Measurements from ENCODE around the gene CAP2.
"Not testable (repeated sequence)": the region's sequence is repeated elsewhere in the genome, so short reads cannot be mapped to it uniquely, and the experiment has no call there.

The CAP2 gene

GRCh38 chr6:17501982-17502704 lies 108.7 kb downstream of the CAP2 start:
- no peak for DNase-seq (ENCODE audit: low read depth in 2 of 2)

- DNase-seq (ENCODE audit: low read depth in 2 of 2): no peak
Measured at GRCh38 chr6:17503051-17503450, 109.7 kb downstream of the CAP2 start.

- no peak for DNase-seq (ENCODE audit: low read depth in 2 of 2)
Measured at GRCh38 chr6:17504005-17504404, 110.6 kb downstream of the CAP2 start.

GRCh38 chr6:17505062-17505476 lies 111.7 kb downstream of the CAP2 start:
- DNase-seq (ENCODE audit: low read depth in 2 of 2): no peak

GRCh38 chr6:17505767-17506280 lies 112.4 kb downstream of the CAP2 start:
- no peak for DNase-seq (ENCODE audit: low read depth in 2 of 2)

GRCh38 chr6:17506531-17506930 lies 113.1 kb downstream of the CAP2 start:
- no peak for DNase-seq (ENCODE audit: low read depth in 2 of 2)

- DNase-seq (ENCODE audit: low read depth in 2 of 2): no peak
Measured at GRCh38 chr6:17506962-17507361, 113.6 kb downstream of the CAP2 start.

- no peak for DNase-seq (ENCODE audit: low read depth in 2 of 2)
Measured at GRCh38 chr6:17511084-17511483, 117.7 kb downstream of the CAP2 start.

- DNase-seq (ENCODE audit: low read depth in 2 of 2): no peak
Measured at GRCh38 chr6:17511580-17511979, 118.2 kb downstream of the CAP2 start.

GRCh38 chr6:17519120-17519519 lies 125.7 kb downstream of the CAP2 start:
- DNase-seq (ENCODE audit: low read depth in 2 of 2): no peak

- DNase-seq (ENCODE audit: low read depth in 2 of 2): no peak
Measured at GRCh38 chr6:17525637-17526036, 132.2 kb downstream of the CAP2 start.

- no peak for DNase-seq (ENCODE audit: low read depth in 2 of 2)
Measured at GRCh38 chr6:17527076-17527475, 133.7 kb downstream of the CAP2 start.

- no peak for DNase-seq (ENCODE audit: low read depth in 2 of 2)
Measured at GRCh38 chr6:17530321-17530835, 137.0 kb downstream of the CAP2 start.

GRCh38 chr6:17536586-17536985 lies 143.2 kb downstream of the CAP2 start:
- DNase-seq (ENCODE audit: low read depth in 2 of 2): no peak

- DNase-seq (ENCODE audit: low read depth in 2 of 2): no peak
Measured at GRCh38 chr6:17542243-17542642, 148.8 kb downstream of the CAP2 start.

- not testable (repeated sequence) for DNase-seq (ENCODE audit: low read depth in 2 of 2)
Measured at GRCh38 chr6:17545681-17546080, 152.3 kb downstream of the CAP2 start.

- DNase-seq (ENCODE audit: low read depth in 2 of 2): no peak
Measured at GRCh38 chr6:17551383-17551958, 158.1 kb downstream of the CAP2 start.

GRCh38 chr6:17552861-17553260 lies 159.5 kb downstream of the CAP2 start:
- DNase-seq (ENCODE audit: low read depth in 2 of 2): no peak

GRCh38 chr6:17556014-17556413 lies 162.6 kb downstream of the CAP2 start:
- DNase-seq (ENCODE audit: low read depth in 2 of 2): no peak

- no peak for DNase-seq (ENCODE audit: low read depth in 2 of 2)
Measured at GRCh38 chr6:17562636-17563035, 169.2 kb downstream of the CAP2 start.

- DNase-seq (ENCODE audit: low read depth in 2 of 2): no peak
Measured at GRCh38 chr6:17565399-17565798, 172.0 kb downstream of the CAP2 start.

- DNase-seq (ENCODE audit: low read depth in 2 of 2): no peak
Measured at GRCh38 chr6:17574866-17575560, 181.6 kb downstream of the CAP2 start.

GRCh38 chr6:17577059-17577458 lies 183.7 kb downstream of the CAP2 start:
- DNase-seq (ENCODE audit: low read depth in 2 of 2): no peak
